SK-N-SH (cell line): ENCODE data around the gene CKM. TPM values are rescaled to one million over a fixed set of nuclear protein-coding genes. Genes with fewer than 3 reads are reported as not detected.

Experiments used
- CTCF ChIA-PET: fragments of 300-600, 350-600 bp; formaldehyde crosslinking; extraction: SDS; loops from one replicate; lab custom pipeline; 2021; lab: Yijun Ruan, JAX
- POLR2A ChIA-PET: fragments of 350-600 bp; sonication (Branson Sonifier 250); formaldehyde crosslinking; extraction: SDS; loops from one replicate; lab custom pipeline; 2020; ENCODE audit warnings: antibody characterized with exemption, inconsistent platforms; lab: Yijun Ruan, JAX
- DNase-seq: peaks from one replicate; pipeline ENCODE4 v3.0.0; 2012
- H2AFZ ChIP-seq: fragments of 200-600 bp; sonication (generic); 2 replicates; pipeline ENCODE4 v1.8.1; 2016; ENCODE audit warnings: antibody characterized with exemption, mild to moderate bottlenecking, low read depth
- H3F3A ChIP-seq: fragments of 200-600 bp; sonication (generic); replicated peaks from 2 replicates; pipeline ENCODE3; 2016; ENCODE audit warnings: antibody characterized with exemption, mild to moderate bottlenecking; ENCODE audit not compliant: insufficient read depth
- H3K27ac ChIP-seq, 2 experiments: fragments of 200-500 bp in 1 of 2; fragments of 200-600 bp in 1 of 2; sonication (Bioruptor generic) in 1 of 2; sonication (generic), shearing (Covaris generic) in 1 of 2; 2 replicates each; pipeline versions ENCODE4 v1.5.1 to v1.6.1; 2014 to 2016; ENCODE audit warnings: low read depth in 2 of 2, inconsistent platforms in 1 of 2, low read length in 1 of 2, mild to moderate bottlenecking in 1 of 2, mixed read lengths in 1 of 2
- H3K27me3 ChIP-seq: fragments of 200-600 bp; sonication (generic), shearing (Covaris generic); 2 replicates; pipeline ENCODE4 v1.6.1; 2016; ENCODE audit warnings: mixed run types; ENCODE audit not compliant: insufficient read depth
- H3K36me3 ChIP-seq, 2 experiments: fragments of 200-500 bp in 1 of 2; fragments of 200-600 bp in 1 of 2; sonication (Bioruptor generic) in 1 of 2; sonication (generic) in 1 of 2; replicated peaks in 1 of 2; 2 replicates each; pipeline versions ENCODE3 to v1.5.1; 2014 to 2016; ENCODE audit warnings: low read length in 1 of 2, mild to moderate bottlenecking in 1 of 2; ENCODE audit not compliant: insufficient read depth in 2 of 2, control insufficient read depth in 1 of 2
- H3K4me1 ChIP-seq, 2 experiments: fragments of 200-500 bp in 1 of 2; fragments of 200-600 bp in 1 of 2; sonication (Bioruptor generic) in 1 of 2; sonication (generic), shearing (Covaris generic) in 1 of 2; 2 replicates each; pipeline versions ENCODE4 v1.5.1 to v1.6.1; 2014 to 2016; ENCODE audit warnings: low read depth in 1 of 2, low read length in 1 of 2, mixed run types in 1 of 2; ENCODE audit not compliant: insufficient read depth in 2 of 2, control insufficient read depth in 1 of 2
- H3K4me2 ChIP-seq: fragments of 200-600 bp; sonication (generic), shearing (Covaris generic); 2 replicates; pipeline ENCODE4 v1.6.1; 2017; ENCODE audit warnings: mixed run types
- H3K4me3 ChIP-seq, 2 experiments: fragments of 200-500 bp in 1 of 2; fragments of 200-600 bp in 1 of 2; sonication (Bioruptor generic) in 1 of 2; sonication (generic), shearing (Covaris generic) in 1 of 2; 2 replicates each; pipeline versions ENCODE4 v1.5.1 to v1.8.1; 2014 to 2016; ENCODE audit warnings: low read depth in 2 of 2, inconsistent platforms in 1 of 2, low read length in 1 of 2, mild to moderate bottlenecking in 1 of 2, mixed read lengths in 1 of 2, moderate library complexity in 1 of 2
- H3K79me2 ChIP-seq: fragments of 200-600 bp; sonication (generic); 2 replicates; pipeline ENCODE4 v1.8.1; 2017; ENCODE audit warnings: mild to moderate bottlenecking; ENCODE audit not compliant: insufficient read depth
- H3K9ac ChIP-seq: fragments of 200-600 bp; sonication (generic); 2 replicates; pipeline ENCODE4 v1.6.1; 2017; ENCODE audit warnings: mixed run types
- H3K9me2 ChIP-seq: fragments of 200-600 bp; sonication (generic); 2 replicates; pipeline ENCODE4 v1.6.1; 2017; ENCODE audit warnings: mixed run types
- H3K9me3 ChIP-seq: fragments of 200-600 bp; sonication (generic); 2 replicates; pipeline ENCODE4 v1.6.1; 2017; ENCODE audit warnings: mixed run types, mild to moderate bottlenecking, moderate library complexity
- H4K20me1 ChIP-seq: fragments of 200-600 bp; sonication (generic); 2 replicates; pipeline ENCODE4 v1.6.1; 2017; ENCODE audit warnings: mild to moderate bottlenecking, mixed run types; ENCODE audit not compliant: insufficient read depth
- ELF1 ChIP-seq: IDR thresholded peaks from 2 replicates; pipeline ENCODE4 v1.4.0; 2012
- GATA2 ChIP-seq: sonication (generic); formaldehyde crosslinking; IDR thresholded peaks from 2 replicates; pipeline ENCODE4 v1.5.0; 2020; ENCODE audit warnings: mild to moderate bottlenecking, missing genetic modification reagents
- MEF2A ChIP-seq: IDR thresholded peaks from 2 replicates; pipeline ENCODE4 v1.4.0; 2012; ENCODE audit warnings: low read depth, borderline replicate concordance
- NRF1 ChIP-seq: IDR thresholded peaks from 2 replicates; pipeline ENCODE4 v1.6.1; 2012; ENCODE audit warnings: low read depth, mild to moderate bottlenecking, low read length
- POLR2AphosphoS5 ChIP-seq: IDR thresholded peaks from 2 replicates; pipeline ENCODE4 v1.6.1; 2012; ENCODE audit warnings: low read depth, low read length
- RCOR1 ChIP-seq: fragments of 150-350 bp; IDR thresholded peaks from 2 replicates; pipeline ENCODE4 v1.6.1; 2017; ENCODE audit warnings: antibody characterized with exemption, low read length
- RXRA ChIP-seq: IDR thresholded peaks from 2 replicates; pipeline ENCODE4 v1.4.0; 2012; ENCODE audit warnings: low read depth, mild to moderate bottlenecking, borderline replicate concordance
- SIN3A ChIP-seq: IDR thresholded peaks from 2 replicates; pipeline ENCODE4 v1.6.1; 2012; ENCODE audit warnings: low read depth, mild to moderate bottlenecking, low read length, moderate library complexity, borderline replicate concordance
- SMC3 ChIP-seq: IDR thresholded peaks from 2 replicates; pipeline ENCODE4 v1.6.1; 2012; ENCODE audit warnings: low read depth, low read length, improper control_type of control experiment
- TEAD4 ChIP-seq: IDR thresholded peaks from 2 replicates; pipeline ENCODE4 v1.4.0; 2012; ENCODE audit warnings: mild to moderate bottlenecking, borderline replicate concordance; ENCODE audit not compliant: insufficient read depth
- WGBS: methylation state at CpG from one replicate; pipeline ENCODE4 v1.1.6; 2017; ENCODE audit warnings: low lambda C conversion rate; 5-methylcytosine and 5-hydroxymethylcytosine counted together
- polyA plus RNA-seq, 3 experiments: library from polyadenylated mRNA; depleted of rRNA; stranded (reverse); fragments of >200 nt; gene quantifications; 2 replicates each; pipeline ENCODE4 v1.2.3, GENCODE V29; 2012
- TF ChIP-seq, protein P1 (sequence below): fragments of 150-350 bp; IDR thresholded peaks from 2 replicates; pipeline ENCODE4 v1.6.1; 2016; ENCODE audit warnings: mild to moderate bottlenecking, low read depth, low read length
- TF ChIP-seq, protein P2 (sequence below): IDR thresholded peaks from 2 replicates; pipeline ENCODE4 v1.4.0; 2012; ENCODE audit warnings: low read depth
- TF ChIP-seq, protein P3 (sequence below): fragments of 150-350 bp; IDR thresholded peaks from 2 replicates; pipeline ENCODE4 v1.6.1; 2017; ENCODE audit warnings: antibody characterized with exemption, low read length, low read depth, borderline replicate concordance
- TF ChIP-seq, protein P4 (sequence below): IDR thresholded peaks from 2 replicates; pipeline ENCODE4 v1.4.0; 2012; ENCODE audit warnings: low read depth, borderline replicate concordance
- TF ChIP-seq, protein P5 (sequence below): IDR thresholded peaks from 2 replicates; pipeline ENCODE4 v1.4.0; 2012; ENCODE audit warnings: low read depth, borderline replicate concordance

Gene CKM
- polyA plus RNA-seq, 1 of the 3 experiments (the other 2 are of a cell fraction) = 0.05 TPM

DNA sequence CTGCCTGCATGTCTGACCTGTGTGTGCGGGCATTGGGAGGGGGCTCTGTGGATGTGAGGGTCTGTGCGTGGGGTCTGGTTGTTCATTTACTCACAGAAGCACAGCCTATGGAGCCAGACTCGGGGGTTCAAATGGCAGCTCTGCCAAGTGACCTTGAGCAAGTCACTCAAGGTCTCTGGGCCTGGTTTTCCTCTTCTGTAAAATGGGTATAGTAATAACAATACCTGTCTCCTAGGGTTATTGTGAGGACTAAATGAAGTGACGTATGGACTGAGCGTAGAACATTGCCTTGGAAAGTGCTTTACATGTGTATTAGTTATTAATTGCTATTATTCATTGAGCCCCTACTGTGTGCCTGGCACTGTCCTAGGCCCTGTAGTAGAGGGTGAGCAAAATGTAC lies 24.4 kb downstream of the CKM start:
- no peaks in the 10 kb centered on the region for H3K79me2 ChIP-seq
- no peaks in the 10 kb centered on the region for H3K4me1 ChIP-seq
- H3K9ac ChIP-seq = no peak overlapping the region
- ChIA-PET CTCF (no interaction called here), POLR2A (no interaction called here)
- no peak overlapping the region for H3K4me2 ChIP-seq
- no peaks in the 10 kb centered on the region for H3K9me2 ChIP-seq
- H3K27me3 ChIP-seq = no peaks in the 10 kb centered on the region
- DNase-seq = no peak
- H3K27ac ChIP-seq = no peak overlapping the region
- no peaks in the 10 kb centered on the region for H4K20me1 ChIP-seq
- TF ChIP-seq, protein P1, sequence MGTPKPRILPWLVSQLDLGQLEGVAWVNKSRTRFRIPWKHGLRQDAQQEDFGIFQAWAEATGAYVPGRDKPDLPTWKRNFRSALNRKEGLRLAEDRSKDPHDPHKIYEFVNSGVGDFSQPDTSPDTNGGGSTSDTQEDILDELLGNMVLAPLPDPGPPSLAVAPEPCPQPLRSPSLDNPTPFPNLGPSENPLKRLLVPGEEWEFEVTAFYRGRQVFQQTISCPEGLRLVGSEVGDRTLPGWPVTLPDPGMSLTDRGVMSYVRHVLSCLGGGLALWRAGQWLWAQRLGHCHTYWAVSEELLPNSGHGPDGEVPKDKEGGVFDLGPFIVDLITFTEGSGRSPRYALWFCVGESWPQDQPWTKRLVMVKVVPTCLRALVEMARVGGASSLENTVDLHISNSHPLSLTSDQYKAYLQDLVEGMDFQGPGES = no peak
- TF ChIP-seq GATA2 (no peak), POLR2AphosphoS5 (no peak), SMC3 (no peak), RXRA (no peak), SIN3A (no peak), ELF1 (no peak), TEAD4 (no peak), RCOR1 (no peak), NRF1 (no peak), MEF2A (no peak)
- TF ChIP-seq, protein P2, sequence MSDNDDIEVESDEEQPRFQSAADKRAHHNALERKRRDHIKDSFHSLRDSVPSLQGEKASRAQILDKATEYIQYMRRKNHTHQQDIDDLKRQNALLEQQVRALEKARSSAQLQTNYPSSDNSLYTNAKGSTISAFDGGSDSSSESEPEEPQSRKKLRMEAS = no peak
- TF ChIP-seq, protein P3, sequence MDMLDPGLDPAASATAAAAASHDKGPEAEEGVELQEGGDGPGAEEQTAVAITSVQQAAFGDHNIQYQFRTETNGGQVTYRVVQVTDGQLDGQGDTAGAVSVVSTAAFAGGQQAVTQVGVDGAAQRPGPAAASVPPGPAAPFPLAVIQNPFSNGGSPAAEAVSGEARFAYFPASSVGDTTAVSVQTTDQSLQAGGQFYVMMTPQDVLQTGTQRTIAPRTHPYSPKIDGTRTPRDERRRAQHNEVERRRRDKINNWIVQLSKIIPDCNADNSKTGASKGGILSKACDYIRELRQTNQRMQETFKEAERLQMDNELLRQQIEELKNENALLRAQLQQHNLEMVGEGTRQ = no peak
- TF ChIP-seq, protein P4, sequence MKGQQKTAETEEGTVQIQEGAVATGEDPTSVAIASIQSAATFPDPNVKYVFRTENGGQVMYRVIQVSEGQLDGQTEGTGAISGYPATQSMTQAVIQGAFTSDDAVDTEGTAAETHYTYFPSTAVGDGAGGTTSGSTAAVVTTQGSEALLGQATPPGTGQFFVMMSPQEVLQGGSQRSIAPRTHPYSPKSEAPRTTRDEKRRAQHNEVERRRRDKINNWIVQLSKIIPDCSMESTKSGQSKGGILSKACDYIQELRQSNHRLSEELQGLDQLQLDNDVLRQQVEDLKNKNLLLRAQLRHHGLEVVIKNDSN = no peak
- TF ChIP-seq, protein P5, sequence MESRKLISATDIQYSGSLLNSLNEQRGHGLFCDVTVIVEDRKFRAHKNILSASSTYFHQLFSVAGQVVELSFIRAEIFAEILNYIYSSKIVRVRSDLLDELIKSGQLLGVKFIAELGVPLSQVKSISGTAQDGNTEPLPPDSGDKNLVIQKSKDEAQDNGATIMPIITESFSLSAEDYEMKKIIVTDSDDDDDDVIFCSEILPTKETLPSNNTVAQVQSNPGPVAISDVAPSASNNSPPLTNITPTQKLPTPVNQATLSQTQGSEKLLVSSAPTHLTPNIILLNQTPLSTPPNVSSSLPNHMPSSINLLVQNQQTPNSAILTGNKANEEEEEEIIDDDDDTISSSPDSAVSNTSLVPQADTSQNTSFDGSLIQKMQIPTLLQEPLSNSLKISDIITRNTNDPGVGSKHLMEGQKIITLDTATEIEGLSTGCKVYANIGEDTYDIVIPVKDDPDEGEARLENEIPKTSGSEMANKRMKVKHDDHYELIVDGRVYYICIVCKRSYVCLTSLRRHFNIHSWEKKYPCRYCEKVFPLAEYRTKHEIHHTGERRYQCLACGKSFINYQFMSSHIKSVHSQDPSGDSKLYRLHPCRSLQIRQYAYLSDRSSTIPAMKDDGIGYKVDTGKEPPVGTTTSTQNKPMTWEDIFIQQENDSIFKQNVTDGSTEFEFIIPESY = no peak
- WGBS = 97% methylated on average over 4 of the region's 5 CpGs
- H3K36me3 ChIP-seq = peaks cover 0 to 13% of the 10 kb centered on the region in 2 experiments
- peaks cover 5% of the 10 kb centered on the region for H3F3A ChIP-seq
- no peak overlapping the region for H2AFZ ChIP-seq
- no peak overlapping the region for H3K4me3 ChIP-seq
- H3K9me3 ChIP-seq = no peaks in the 10 kb centered on the region
